Measurements from ENCODE around the gene ADAR.

GRCh38 chr1:154608397-154609270 lies 648 bp upstream of the ADAR start:
- TF ChIP-seq POLR2A (IDR thresholded peaks at IDR 0.05): no peak
- TF ChIP-seq CTCF (IDR thresholded peaks at IDR 0.05): no peak
